ENCODE results near the gene OOSP4A. TPM values are rescaled to one million over a fixed set of nuclear protein-coding genes. Genes with fewer than 3 reads are reported as not detected.

The OOSP4A gene
- total and polyA plus RNA-seq, 7 donors, result not detected

- Histone ChIP-seq H3K9me3 (no peaks in the 10 kb centered on the region), H3K27me3 (ENCODE audit: insufficient read depth in 3 of 3, low read length in 2 of 3) (no peaks in the 10 kb centered on the region), H3K36me3 (ENCODE audit: insufficient read depth in 1 of 2, low read depth in 1 of 2) (no peaks in the 10 kb centered on the region), H3K27ac (no peak within 1 kb of the TSS), H3K4me1 (no peaks in the 10 kb centered on the region), H3K4me3 (no peak within 1 kb of the TSS)
- WGBS, 3 donors, result 57 to 68% (median 60%) methylated on average over 2 of the region's 2 CpGs
- intact Hi-C loops (cut with DNase I), result no loop called here
- TF ChIP-seq CTCF (IDR thresholded peaks at IDR 0.05), result no peak
- no peak for ATAC-seq
- DNase-seq, result no peak
These were observed 25.7 kb upstream of the OOSP4A start, which contains the start of gene OOSP1 for GRCh38 chr11:59938132-59938531. Gene OOSP1 (plus strand): TSS chr11:59938432. CDS start chr11:59938455, 23 bp downstream.

- no peaks in the 10 kb centered on the region for H3K36me3 ChIP-seq (ENCODE audit: insufficient read depth in 1 of 2, low read depth in 1 of 2)
- DNase-seq (no peak), ATAC-seq (no peak)
- H3K27me3 ChIP-seq (ENCODE audit: insufficient read depth in 3 of 3, low read length in 2 of 3), result no peaks in the 10 kb centered on the region
- no peaks in the 10 kb centered on the region for H3K4me1 ChIP-seq
- no peak overlapping the region for H3K27ac ChIP-seq
- WGBS, 3 donors, result 94 to 98% (median 98%) methylated on average over 3 of the region's 3 CpGs
- H3K9me3 ChIP-seq, result no peaks in the 10 kb centered on the region
- H3K4me3 ChIP-seq, result no peak overlapping the region
- TF ChIP-seq CTCF (IDR thresholded peaks at IDR 0.05), result no peak
- intact Hi-C loops (cut with DNase I), result no loop called here
These were observed 25.1 kb upstream of the OOSP4A start for GRCh38 chr11:59938718-59939117.

- Histone ChIP-seq H3K27me3 (ENCODE audit: insufficient read depth in 3 of 3, low read length in 2 of 3) (no peaks in the 10 kb centered on the region), H3K27ac (no peak overlapping the region), H3K4me3 (no peak overlapping the region), H3K4me1 (no peaks in the 10 kb centered on the region), H3K36me3 (ENCODE audit: insufficient read depth in 1 of 2, low read depth in 1 of 2) (no peaks in the 10 kb centered on the region), H3K9me3 (no peaks in the 10 kb centered on the region)
- DNase-seq (no peak), ATAC-seq (no peak)
- WGBS, 3 donors, result 78 to 80% (median 79%) methylated on average over 2 of the region's 2 CpGs
- intact Hi-C loops (cut with DNase I), result no loop called here
- TF ChIP-seq CTCF (IDR thresholded peaks at IDR 0.05), result no peak
These were observed 24.4 kb upstream of the OOSP4A start for GRCh38 chr11:59939482-59939881.

- intact Hi-C loops (cut with DNase I), result no loop called here
- TF ChIP-seq CTCF (IDR thresholded peaks at IDR 0.05), result no peak
- 71 to 84% (median 79%) methylated on average over 4 of the region's 4 CpGs for WGBS, 3 donors
These were observed 22.7 kb upstream of the OOSP4A start for GRCh38 chr11:59941091-59941490.

GRCh38 chr11:59943997-59944714 is 19.7 kb upstream of the OOSP4A start:
- no peaks in the 10 kb centered on the region for H3K9me3 ChIP-seq
- H3K4me1 ChIP-seq, result no peaks in the 10 kb centered on the region
- no peaks in the 10 kb centered on the region for H3K27me3 ChIP-seq (ENCODE audit: insufficient read depth in 3 of 3, low read length in 2 of 3)
- 89 to 94% (median 93%) methylated on average over 3 of the region's 3 CpGs for WGBS, 3 donors
- no peaks in the 10 kb centered on the region for H3K36me3 ChIP-seq (ENCODE audit: insufficient read depth in 1 of 2, low read depth in 1 of 2)
- intact Hi-C loops (cut with DNase I), result no loop called here
- no peak overlapping the region for H3K4me3 ChIP-seq
- no peak for ATAC-seq
- no peak for DNase-seq
- TF ChIP-seq CTCF (IDR thresholded peaks at IDR 0.05), result no peak
- no peak overlapping the region for H3K27ac ChIP-seq

More at GRCh38 chr11:59941091-59941490, 22.7 kb upstream of the OOSP4A start:
- Histone ChIP-seq H3K9me3 (no peaks in the 10 kb centered on the region), H3K4me1 (no peaks in the 10 kb centered on the region), H3K36me3 (ENCODE audit: insufficient read depth in 1 of 2, low read depth in 1 of 2) (no peaks in the 10 kb centered on the region), H3K27me3 (ENCODE audit: insufficient read depth in 3 of 3, low read length in 2 of 3) (no peaks in the 10 kb centered on the region), H3K27ac (no peak overlapping the region), H3K4me3 (no peak overlapping the region)
- DNase-seq (no peak), ATAC-seq (no peak)
